ENCODE measurements around the gene NCAM1. TPM values are rescaled to one million over a fixed set of nuclear protein-coding genes. Genes with fewer than 3 reads are reported as not detected.

NCAM1 gene
- total and polyA plus RNA-seq, 9 of the 15 experiments (the other 6 are each of a cell fraction or from before 2014, with no cell fraction given), result 0.09 to 0.23 TPM; not detected in 7

DNA sequence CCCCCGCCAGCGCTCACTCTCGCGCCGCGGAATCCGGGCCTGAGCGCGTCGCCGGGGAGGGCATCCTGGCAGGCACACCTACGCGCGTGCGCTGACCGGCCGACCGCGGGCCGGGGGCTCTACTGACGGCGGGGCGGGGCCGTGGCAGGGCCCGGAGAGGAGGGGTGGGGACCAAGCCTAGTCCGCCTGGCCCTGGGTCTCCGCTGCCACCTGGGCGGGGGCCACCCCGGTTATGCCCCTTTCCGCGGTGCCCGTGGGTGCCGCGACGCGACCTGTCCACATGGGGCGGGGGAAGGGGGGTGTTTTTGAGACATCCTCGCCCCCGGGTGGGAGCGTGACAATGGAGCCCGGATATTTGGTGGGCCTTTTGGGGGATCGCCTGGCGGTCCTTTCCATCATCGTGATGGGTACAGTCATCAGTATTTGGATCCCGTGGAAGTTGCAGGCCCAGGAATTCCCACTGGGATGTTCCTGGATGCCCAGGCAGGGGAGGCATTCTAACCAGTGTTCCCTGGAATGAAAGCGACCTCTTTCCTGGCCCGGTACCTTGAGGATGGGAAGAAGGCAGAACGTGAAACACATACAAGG lies 2.2 kb downstream of the NCAM1 start:
- TF ChIP-seq HCFC1 (IDR thresholded peaks at IDR 0.05; ENCODE audit: low read depth, low read length), result no peak
- no peak for TF ChIP-seq JUNB (CRISPR knock-in tag; conservative IDR thresholded peaks at IDR 0.05)
- no peak for TF ChIP-seq BACH1 (tag; IDR thresholded peaks at IDR 0.05)
- TF ChIP-seq, protein P1, sequence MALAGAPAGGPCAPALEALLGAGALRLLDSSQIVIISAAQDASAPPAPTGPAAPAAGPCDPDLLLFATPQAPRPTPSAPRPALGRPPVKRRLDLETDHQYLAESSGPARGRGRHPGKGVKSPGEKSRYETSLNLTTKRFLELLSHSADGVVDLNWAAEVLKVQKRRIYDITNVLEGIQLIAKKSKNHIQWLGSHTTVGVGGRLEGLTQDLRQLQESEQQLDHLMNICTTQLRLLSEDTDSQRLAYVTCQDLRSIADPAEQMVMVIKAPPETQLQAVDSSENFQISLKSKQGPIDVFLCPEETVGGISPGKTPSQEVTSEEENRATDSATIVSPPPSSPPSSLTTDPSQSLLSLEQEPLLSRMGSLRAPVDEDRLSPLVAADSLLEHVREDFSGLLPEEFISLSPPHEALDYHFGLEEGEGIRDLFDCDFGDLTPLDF (CRISPR knock-in tag; IDR thresholded peaks at IDR 0.05), result no peak
- no peak for TF ChIP-seq NELFE (IDR thresholded peaks at IDR 0.05; ENCODE audit: insufficient read depth, insufficient read length)
- TF ChIP-seq TBP (optimal IDR thresholded peaks at IDR 0.05; ENCODE audit: low read depth, low read length), result no peak
- no peak for TF ChIP-seq SOX6 (IDR thresholded peaks at IDR 0.05)
- intact Hi-C loops (cut with micrococcal nuclease), result no loop called here
- no peak overlapping the region for H3K27ac ChIP-seq (ENCODE audit: extremely low read depth, low read depth, low read length)
- no peaks in the 10 kb centered on the region for H3K9me1 ChIP-seq (ENCODE audit: control insufficient read depth, insufficient read depth, low read length)
- H3K36me3 ChIP-seq (ENCODE audit: control insufficient read depth, insufficient read depth, low read length), result no peaks in the 10 kb centered on the region
- WGBS (ENCODE audit: insufficient coverage, low coverage, missing lambda C conversion rate), result 14% methylated on average over 11 of the region's 48 CpGs
- H3K27me3 ChIP-seq (ENCODE audit: control insufficient read depth in 2 of 2, insufficient read depth in 2 of 2, low read length in 2 of 2), result peaks cover 15 to 30% of the 10 kb centered on the region in 2 experiments
- DNase-seq (ENCODE audit: extremely low read depth in 1 of 4, low spot score in 3 of 4), result no peak
- FAIRE-seq, result no peak
- H4K20me1 ChIP-seq (replicated peaks; ENCODE audit: control insufficient read depth, insufficient read depth, low read length), result no peaks in the 10 kb centered on the region
- in situ Hi-C loops (cut with MboI), result no loop called here
- no peak for ATAC-seq
- no peaks in the 10 kb centered on the region for H3K9me3 ChIP-seq (replicated peaks; ENCODE audit: control insufficient read depth, insufficient read depth, low read depth, low read length)
- peaks cover 0 to 18% of the 10 kb centered on the region in 2 experiments; a peak in 2 of 5 replicates for H3K4me1 ChIP-seq (replicated peaks in 1 of 2; ENCODE audit: control insufficient read depth in 2 of 2, insufficient read depth in 2 of 2, low read length in 2 of 2)
- no peak overlapping the region for H3K4me2 ChIP-seq (ENCODE audit: insufficient read depth, low read length)
- ChIA-PET POLR2A (no interaction called here), CTCF (ENCODE audit: low intra/inter-chr PET ratio) (no interaction called here)
- H3K9ac ChIP-seq (ENCODE audit: insufficient read depth in 1 of 2, low read depth in 2 of 2, low read length in 2 of 2), result no peak overlapping the region
- no peak overlapping the region for H3K4me3 ChIP-seq
- no TSS peak for BruUV-seq (replicated peaks)
- no peaks in the 10 kb centered on the region for H3K79me2 ChIP-seq (ENCODE audit: control insufficient read depth, insufficient read depth, low read length)
- H2AFZ ChIP-seq (ENCODE audit: low read depth, low read length), result no peak overlapping the region

Data from K562 (cell line).